HG02852 (cell line): ENCODE data around the gene ANO1.

Experiments
- ATAC-seq: cut with Tn5 transposase; IDR thresholded peaks from one replicate; pipeline ENCODE4 v1.9.1; 2021; ENCODE audit warnings: mild to moderate bottlenecking, moderate library complexity; ENCODE audit not compliant: unreplicated experiment

Gene ANO1

GRCh38 chr11:70072461-70072860, 5.7 kb upstream of the ANO1 start:
- no peak for ATAC-seq

- ATAC-seq = no peak
Observed at GRCh38 chr11:70072861-70073755, 5.0 kb upstream of the ANO1 start.

- no peak for ATAC-seq
Observed at GRCh38 chr11:70073871-70074371, 4.2 kb upstream of the ANO1 start.

- ATAC-seq = no peak
Observed at GRCh38 chr11:70074746-70075145, 3.4 kb upstream of the ANO1 start.

- no peak for ATAC-seq
Observed at GRCh38 chr11:70075836-70076235, 2.3 kb upstream of the ANO1 start.

- ATAC-seq = no peak
Observed at GRCh38 chr11:70076461-70076931, 1.6 kb upstream of the ANO1 start.

- ATAC-seq = no peak
Observed at GRCh38 chr11:70077411-70078094, 564 bp upstream of the ANO1 start.

- ATAC-seq = no peak
Observed at GRCh38 chr11:70078781-70079616, 882 bp downstream of the ANO1 start.

GRCh38 chr11:70079691-70080090, 1.6 kb downstream of the ANO1 start:
- no peak for ATAC-seq

- no peak for ATAC-seq
Observed at GRCh38 chr11:70080763-70081162, 2.6 kb downstream of the ANO1 start.

- no peak for ATAC-seq
Observed at GRCh38 chr11:70082829-70083228, 4.7 kb downstream of the ANO1 start.

- ATAC-seq = no peak
Observed at GRCh38 chr11:70084046-70084984, 6.2 kb downstream of the ANO1 start.

- ATAC-seq = no peak
Observed at GRCh38 chr11:70085815-70086769, 8.0 kb downstream of the ANO1 start.

GRCh38 chr11:70087446-70088167, 9.5 kb downstream of the ANO1 start:
- ATAC-seq = no peak

GRCh38 chr11:70088735-70089250, 10.7 kb downstream of the ANO1 start:
- no peak for ATAC-seq

GRCh38 chr11:70089631-70090030, 11.5 kb downstream of the ANO1 start:
- no peak for ATAC-seq

- no peak for ATAC-seq
Observed at GRCh38 chr11:70090961-70091381, 12.9 kb downstream of the ANO1 start.

- ATAC-seq = no peak
Observed at GRCh38 chr11:70091638-70092037, 13.5 kb downstream of the ANO1 start.
